Sigmoid colon (tissue), 4 donors: ENCODE measurements around the gene NUCB1.

Experiments used
- CTCF ChIP-seq, 4 experiments: fragments of 450-650 bp in 3 of 4; fragments of 200-600 bp in 1 of 4; IDR thresholded peaks; one replicate each; pipeline ENCODE4 v1.5.1; 2016 to 2019; ENCODE audit warnings: antibody characterized with exemption in 4 of 4, mild to moderate bottlenecking in 3 of 4, moderate library complexity in 2 of 4
- POLR2A ChIP-seq, 2 donors: fragments of 450-650 bp; IDR thresholded peaks; one replicate each; pipeline ENCODE4 v1.6.1; 2016; ENCODE audit warnings: antibody characterized with exemption in 2 of 2, mild to moderate bottlenecking in 2 of 2, moderate library complexity in 2 of 2
- POLR2AphosphoS5 ChIP-seq, 4 donors: sonication (generic); formaldehyde crosslinking; IDR thresholded peaks; one replicate each; pipeline ENCODE4 v1.6.1; 2017; ENCODE audit warnings: antibody characterized with exemption in 4 of 4

- TF ChIP-seq CTCF (IDR thresholded peaks at IDR 0.05) = no peak
- no peak for TF ChIP-seq POLR2A (IDR thresholded peaks at IDR 0.05)
- peak; percentile 69 to 89 (median 76) for TF ChIP-seq POLR2AphosphoS5 (IDR thresholded peaks at IDR 0.05)
Measured at GRCh38 chr19:48963371-48964204, 63.5 kb downstream of the NUCB1 start.
